ENCODE measurements around the gene RCE1. TPM values are rescaled to one million over a fixed set of nuclear protein-coding genes. Genes with fewer than 3 reads are reported as not detected.
A peak's percentile ranks its signal among the peaks of the same experiment; 100 is the strongest.

RCE1 gene
- polyA plus RNA-seq, 1 donor, result 18.0 TPM

DNA sequence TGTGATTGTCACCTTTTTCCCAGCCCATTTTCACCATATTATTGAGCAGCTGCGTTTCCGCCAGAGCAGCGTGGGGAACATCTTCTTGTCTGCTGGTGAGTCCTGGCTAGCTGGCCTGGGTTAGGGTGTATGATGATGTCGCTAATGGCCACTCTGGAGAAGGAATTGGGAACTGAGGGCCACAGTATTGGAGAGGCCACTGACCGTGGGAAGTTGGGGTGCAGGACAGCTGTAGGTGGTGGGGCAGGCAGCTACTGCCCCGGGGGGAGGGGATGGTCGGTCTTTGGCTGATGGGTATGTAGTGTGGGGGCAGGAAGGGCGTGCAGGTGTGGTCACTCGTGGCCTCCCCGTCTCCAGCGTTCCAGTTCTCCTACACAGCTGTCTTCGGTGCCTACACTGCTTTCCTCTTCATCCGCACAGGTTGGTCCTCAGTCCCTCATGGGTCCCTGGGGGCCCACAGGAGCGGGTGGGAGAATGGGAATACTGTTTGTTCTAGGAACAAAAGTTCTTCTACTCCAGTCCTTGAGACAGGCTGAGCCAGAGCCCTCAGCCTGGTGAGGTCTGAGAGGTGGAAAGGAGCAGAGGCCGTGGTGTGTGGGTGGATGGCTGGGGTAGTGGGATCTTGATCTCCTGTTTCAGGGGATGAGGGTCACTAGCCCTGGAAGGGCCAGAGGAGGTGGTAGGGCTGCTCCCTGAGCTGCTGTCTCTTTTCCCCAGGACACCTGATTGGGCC lies 2.1 kb downstream of the RCE1 start:
- DNase-seq, result no peak

DNA sequence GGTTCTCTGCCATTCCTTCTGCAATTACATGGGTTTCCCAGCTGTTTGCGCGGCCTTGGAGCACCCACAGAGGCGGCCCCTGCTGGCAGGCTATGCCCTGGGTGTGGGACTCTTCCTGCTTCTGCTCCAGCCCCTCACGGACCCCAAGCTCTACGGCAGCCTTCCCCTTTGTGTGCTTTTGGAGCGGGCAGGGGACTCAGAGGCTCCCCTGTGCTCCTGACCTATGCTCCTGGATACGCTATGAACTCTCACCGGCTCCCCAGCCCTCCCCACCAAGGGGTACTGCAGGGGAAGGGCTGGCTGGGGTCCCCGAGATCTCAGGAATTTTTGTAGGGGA lies 2.6 kb downstream of the RCE1 start:
- DNase-seq, result no peak

- no peak for DNase-seq
These were observed 3.4 kb downstream of the RCE1 start for GRCh38 chr11:66846671-66847091.

- no peak for DNase-seq
These were observed 4.4 kb downstream of the RCE1 start for GRCh38 chr11:66847461-66848232.

DNA sequence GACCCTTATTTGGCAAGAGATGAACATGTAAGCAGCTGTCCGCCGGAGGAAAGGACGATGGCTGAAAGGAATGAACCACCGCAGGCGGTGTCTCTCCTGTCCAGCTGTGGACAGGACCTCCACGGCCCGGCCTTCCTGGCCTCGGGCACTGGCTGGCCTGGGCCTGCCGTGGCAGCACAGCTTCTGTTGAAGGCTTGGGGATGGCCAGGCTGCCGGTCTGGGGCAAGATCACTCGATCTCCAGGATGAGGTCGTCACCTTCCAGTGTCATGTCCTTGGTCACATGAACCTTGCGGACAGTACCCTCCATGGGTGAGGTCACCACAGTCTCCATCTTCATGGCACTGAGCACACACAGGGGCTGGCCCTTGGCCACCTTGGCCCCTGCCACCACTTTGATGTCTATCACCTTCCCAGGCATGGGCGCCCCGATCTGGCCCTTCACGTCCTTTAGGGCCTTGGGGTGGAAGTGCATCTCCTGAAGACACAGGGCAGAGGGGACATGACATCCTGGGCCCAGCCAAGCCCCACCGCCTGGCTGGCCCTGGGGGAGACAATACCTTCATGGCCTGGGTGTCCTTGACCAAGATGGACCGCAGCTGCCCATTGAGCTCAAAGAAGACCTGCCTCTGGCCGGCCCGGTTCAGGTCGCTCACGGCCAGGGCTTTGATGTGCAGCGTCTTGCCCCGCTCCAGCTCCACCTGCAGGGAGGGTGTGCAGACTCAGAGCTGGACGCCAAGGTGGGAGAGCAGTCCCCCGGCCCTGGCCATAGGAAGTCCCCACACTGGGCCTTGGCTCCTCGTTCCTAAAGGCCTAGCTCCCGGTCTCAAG lies 5.6 kb downstream of the RCE1 start:
- DNase-seq, result no peak

GRCh38 chr11:66849501-66850234 lies 6.4 kb downstream of the RCE1 start:
- no peak for DNase-seq

DNA sequence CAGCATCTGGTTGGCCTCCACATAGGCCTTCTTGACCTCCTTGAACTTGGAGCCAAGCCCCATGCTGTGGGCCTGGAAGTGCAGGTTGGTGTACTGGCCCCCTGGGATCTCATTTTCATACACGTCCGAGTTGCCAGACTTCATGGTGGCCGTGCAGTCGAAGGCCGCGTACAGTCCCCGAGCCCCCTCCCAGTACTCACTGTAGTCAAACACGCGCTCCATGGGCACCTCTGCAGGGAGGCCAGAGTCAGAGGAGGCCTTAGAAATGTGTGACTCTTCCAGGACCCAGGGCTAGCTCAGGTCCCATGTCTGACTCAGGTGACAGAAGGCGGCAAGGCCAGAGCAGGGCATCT lies 7.0 kb downstream of the RCE1 start:
- no peak for DNase-seq

DNA sequence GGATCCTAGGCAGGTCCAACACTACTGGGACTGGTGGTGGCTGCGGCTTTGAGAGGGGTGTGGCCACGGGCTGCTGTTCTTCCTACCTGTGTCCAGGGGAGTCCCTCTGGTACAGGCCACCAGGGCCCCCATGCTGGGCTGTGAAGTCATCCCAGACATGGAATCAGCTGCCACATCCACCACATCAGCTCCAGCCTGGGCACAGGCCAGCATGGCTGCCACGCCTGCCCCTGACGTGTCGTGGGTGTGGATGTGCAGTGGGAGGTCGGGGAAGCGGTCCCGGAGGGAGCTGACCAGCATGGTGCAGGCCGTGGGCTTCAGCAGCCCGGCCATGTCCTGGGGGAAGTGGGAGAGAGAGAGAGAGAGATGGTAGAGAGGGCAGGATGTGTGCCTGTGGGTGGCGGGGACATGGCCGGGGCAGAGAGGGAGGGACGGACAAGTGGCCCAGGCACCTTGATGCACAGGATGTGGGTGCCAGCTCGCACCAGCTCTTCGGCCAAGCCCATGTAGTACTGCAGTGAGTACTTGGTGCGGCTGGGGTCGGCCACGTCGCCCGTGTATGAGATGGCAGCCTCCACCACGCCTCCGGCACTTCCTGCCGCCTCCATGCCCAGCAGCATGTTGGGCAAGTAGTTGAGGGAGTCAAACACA lies 7.5 kb downstream of the RCE1 start:
- no peak for DNase-seq

GRCh38 chr11:66851239-66851596 lies 8.0 kb downstream of the RCE1 start:
- DNase-seq, result no peak

DNA sequence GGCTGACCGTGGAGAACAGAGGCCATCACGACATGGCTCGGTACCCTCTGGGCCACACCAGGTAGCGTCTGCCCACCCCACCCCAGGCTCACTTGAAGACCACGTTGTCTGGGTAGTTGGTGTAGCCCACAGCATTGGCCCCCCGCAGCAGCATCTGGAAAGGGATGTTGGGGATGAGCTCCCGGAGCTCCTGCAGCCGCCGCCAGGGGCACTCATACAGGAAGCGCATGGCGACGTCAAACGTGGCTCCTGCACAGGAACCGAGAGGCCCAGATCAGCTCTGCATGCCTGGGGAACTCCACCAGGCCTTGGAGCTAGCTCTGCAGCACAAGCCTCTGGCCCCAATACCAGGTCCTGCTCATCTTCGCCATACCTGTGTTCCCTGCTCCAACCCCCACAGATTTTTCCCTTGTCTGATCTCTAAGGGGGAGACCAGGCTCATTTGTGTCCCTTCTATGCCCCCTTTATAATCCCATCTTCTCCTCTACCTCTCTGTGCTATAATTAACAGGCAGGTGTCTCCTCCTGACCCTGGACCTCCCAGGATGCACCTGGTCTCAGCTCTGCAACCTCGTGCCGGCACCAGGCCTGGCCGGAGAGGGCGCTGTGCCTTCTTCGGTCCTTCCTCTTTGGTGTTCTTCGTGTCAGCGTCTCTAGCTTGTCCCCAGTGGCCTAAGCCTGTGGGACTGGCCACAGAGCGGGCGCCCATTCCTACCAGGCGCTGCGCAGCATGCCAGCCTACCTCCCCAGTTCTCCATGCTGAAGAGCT lies 8.6 kb downstream of the RCE1 start:
- no peak for DNase-seq

DNA sequence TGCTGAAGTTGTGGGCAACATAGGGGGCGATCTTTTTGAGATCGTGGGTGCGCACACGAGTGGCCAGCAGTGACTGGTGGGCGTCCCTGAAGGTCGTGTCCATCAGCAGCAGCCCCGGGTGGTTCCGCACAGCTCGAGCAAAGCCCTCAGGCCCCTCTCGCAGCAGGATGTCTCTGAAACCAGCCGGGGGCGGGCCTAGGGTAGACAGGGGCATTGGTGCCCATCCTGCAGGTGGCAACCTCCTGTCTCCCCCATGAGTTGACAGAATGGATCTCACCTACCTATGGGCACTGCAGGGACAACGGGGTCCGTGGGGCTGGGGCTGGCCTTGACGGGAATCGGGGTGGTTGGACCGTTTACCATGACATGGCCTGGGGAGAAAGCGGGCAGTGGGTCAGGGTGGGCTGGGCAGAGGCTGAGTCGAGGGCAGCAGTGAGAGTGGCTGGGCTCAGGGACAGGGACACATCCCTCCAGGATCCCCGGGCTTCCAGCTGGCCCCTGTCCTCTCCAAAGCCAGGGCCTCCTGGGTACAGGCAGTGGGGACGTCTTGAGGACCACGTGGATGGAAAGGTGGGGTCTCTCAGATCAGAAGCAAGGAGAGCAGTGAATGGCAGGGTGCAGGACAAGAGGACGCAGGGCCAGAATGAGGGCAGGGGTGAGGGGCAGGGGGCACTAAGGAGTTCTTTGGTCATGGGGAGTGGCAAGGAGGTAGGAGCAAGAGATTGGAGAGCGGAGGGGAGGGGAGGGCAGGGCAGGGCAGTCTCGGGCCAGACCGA lies 9.4 kb downstream of the RCE1 start:
- no peak for DNase-seq

- DNase-seq, result no peak
These were observed 10.3 kb downstream of the RCE1 start for GRCh38 chr11:66853242-66854229.

DNA sequence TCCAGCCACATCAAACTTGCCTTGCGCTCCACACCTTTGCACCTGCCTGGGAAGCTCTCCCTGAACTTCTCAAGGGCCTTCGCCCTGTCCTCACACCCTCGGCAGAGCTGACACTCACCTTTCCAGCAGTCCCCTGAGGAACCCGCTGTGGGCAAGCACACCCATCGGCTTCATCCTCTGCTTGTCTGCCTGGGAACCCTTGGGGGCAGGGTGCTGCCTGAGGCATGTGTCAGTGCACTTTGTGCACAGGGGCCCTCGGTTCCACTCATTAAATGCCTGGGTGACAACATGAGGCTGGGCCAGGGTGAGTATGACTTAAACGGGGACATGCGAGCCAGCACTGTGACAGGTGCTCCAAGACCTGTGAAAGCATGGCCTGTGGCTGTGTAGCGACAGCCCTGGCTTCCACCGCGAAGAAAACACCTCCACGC lies 11.0 kb downstream of the RCE1 start:
- DNase-seq, result no peak

DNA sequence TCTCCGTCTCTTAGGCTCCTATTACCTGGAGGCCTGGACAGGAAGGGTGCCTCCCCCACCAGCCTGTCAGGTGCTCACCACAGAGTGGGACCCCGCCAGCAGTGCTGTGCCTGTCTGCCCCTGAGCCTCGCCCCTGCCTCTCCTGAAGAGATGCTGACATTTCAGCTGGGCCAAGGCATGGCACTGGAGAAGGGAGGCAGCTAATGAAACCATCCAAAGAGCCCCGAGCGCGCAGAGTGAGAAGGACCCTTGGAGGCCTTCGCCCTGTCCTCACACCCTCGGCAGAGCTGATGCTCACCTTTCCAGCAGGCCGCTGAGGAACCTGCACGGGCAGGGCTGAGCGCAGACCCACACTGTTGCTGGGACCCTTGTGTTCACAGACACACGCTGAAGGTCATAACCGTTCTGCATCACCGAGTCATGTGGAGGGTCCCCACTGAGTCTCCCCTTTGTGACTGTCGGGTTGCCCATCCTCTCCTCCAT lies 11.5 kb downstream of the RCE1 start:
- no peak for DNase-seq

GRCh38 chr11:66855574-66856495 lies 12.6 kb downstream of the RCE1 start:
- DNase-seq, result peak; percentile 89

- DNase-seq, result no peak
These were observed 13.4 kb downstream of the RCE1 start, which contains the start of gene LRFN4 for GRCh38 chr11:66856496-66857233. TSS of gene LRFN4 (plus strand) at chr11:66857064. CDS start at chr11:66857745, 681 bp downstream.

Measured in hindlimb muscle (tissue), 1 donor.